Measurements from ENCODE around the gene COMTD1.
A peak's percentile ranks its signal among the peaks of the same experiment; 100 is the strongest.

GRCh38 chr10:75203724-75204123 is 32.0 kb downstream of the COMTD1 start:
- TF ChIP-seq CTCF (IDR thresholded peaks at IDR 0.05; ENCODE audit: low read depth, low read length) (no peak), MYC (IDR thresholded peaks at IDR 0.05; ENCODE audit: low read depth, low read length) (0 out of 2 replicates have a peak, but pooled peaks have one; percentile 23)

All from NB4 (cell line).